ENCODE data around the gene CACNA1E.

GRCh38 chr1:181759481-181759880 lies 276.2 kb downstream of the CACNA1E start:
- TF ChIP-seq EZH2 (IDR thresholded peaks at IDR 0.05; ENCODE audit: borderline replicate concordance) (no peak), CTCF (IDR thresholded peaks at IDR 0.05; ENCODE audit: poor library complexity) (no peak), EZH2phosphoT487 (IDR thresholded peaks at IDR 0.05; ENCODE audit: low read depth, severe bottlenecking, unreplicated experiment) (no peak)

Data from hepatocyte (in vitro differentiated cells).